Fibroblast of skin of back (primary cell): Measurements from ENCODE around the gene DDX17.

Experiments
- DNase-seq: peaks from one replicate; pipeline ENCODE4 v3.0.0-alpha.2; 2013

Gene DDX17

GRCh38 chr22:38448945-38449745 lies 57.0 kb downstream of the DDX17 start:
- DNase-seq = no peak

- DNase-seq = no peak
Measured at GRCh38 chr22:38446018-38446601, 60.0 kb downstream of the DDX17 start.

- DNase-seq = no peak
Measured at GRCh38 chr22:38444783-38445182, 61.3 kb downstream of the DDX17 start.

- DNase-seq = no peak
Measured at GRCh38 chr22:38443628-38444521, 62.2 kb downstream of the DDX17 start.

- no peak for DNase-seq
Measured at GRCh38 chr22:38442967-38443627, 63.0 kb downstream of the DDX17 start.

GRCh38 chr22:38441620-38442287 lies 64.4 kb downstream of the DDX17 start:
- DNase-seq = no peak

- no peak for DNase-seq
Measured at GRCh38 chr22:38440747-38441350, 65.3 kb downstream of the DDX17 start.

GRCh38 chr22:38437416-38437815 lies 68.7 kb downstream of the DDX17 start:
- DNase-seq = no peak

GRCh38 chr22:38436629-38437395 lies 69.3 kb downstream of the DDX17 start:
- DNase-seq = no peak

GRCh38 chr22:38435965-38436364 lies 70.1 kb downstream of the DDX17 start:
- no peak for DNase-seq

GRCh38 chr22:38435010-38435409 lies 71.1 kb downstream of the DDX17 start:
- no peak for DNase-seq

- DNase-seq = no peak
Measured at GRCh38 chr22:38433871-38434270, 72.2 kb downstream of the DDX17 start.
